ENCODE data around the gene MT1B.

MT1B gene

GRCh38 chr16:56651586-56651985 is at the start of gene MT1B:
Gene MT1B, plus strand, starts transcription at chr16:56651886. Its CDS starts 68 bp downstream, at chr16:56651954.
- DNase-seq = no peak

GRCh38 chr16:56603589-56603988 is 48.1 kb upstream of the MT1B start:
- peak; percentile 49 for DNase-seq

GRCh38 chr16:56604966-56605365 is 46.7 kb upstream of the MT1B start:
- DNase-seq = no peak

- DNase-seq = no peak
Measured at GRCh38 chr16:56605475-56605874, 46.2 kb upstream of the MT1B start.

- DNase-seq = peak; percentile 84
Measured at GRCh38 chr16:56606071-56606475, 45.6 kb upstream of the MT1B start.

- DNase-seq = no peak
Measured at GRCh38 chr16:56606476-56607108, 45.1 kb upstream of the MT1B start.

- peak; percentile 99 for DNase-seq
Measured at GRCh38 chr16:56607109-56607618, 44.5 kb upstream of the MT1B start.

GRCh38 chr16:56607675-56608042 is 44.0 kb upstream of the MT1B start:
- DNase-seq = no peak

GRCh38 chr16:56608043-56608875 is 43.4 kb upstream of the MT1B start, which contains the start of gene MT2A:
Gene MT2A, plus strand, starts transcription at chr16:56608584. Its CDS starts 72 bp downstream, at chr16:56608656.
- DNase-seq = peak; percentile 97

GRCh38 chr16:56608876-56609462 is 42.7 kb upstream of the MT1B start:
- DNase-seq = peak; percentile 11

- DNase-seq = peak; percentile 81
Measured at GRCh38 chr16:56609463-56609921, 42.2 kb upstream of the MT1B start.

- peak; percentile 63 for DNase-seq
Measured at GRCh38 chr16:56610017-56610608, 41.6 kb upstream of the MT1B start.

- DNase-seq = peak; percentile 26
Measured at GRCh38 chr16:56610609-56611111, 41.0 kb upstream of the MT1B start.

- DNase-seq = no peak
Measured at GRCh38 chr16:56611281-56611833, 40.3 kb upstream of the MT1B start.

GRCh38 chr16:56613706-56614105 is 38.0 kb upstream of the MT1B start:
- no peak for DNase-seq

GRCh38 chr16:56614549-56614991 is 37.1 kb upstream of the MT1B start:
- peak; percentile 87 for DNase-seq

- DNase-seq = peak; percentile 59
Measured at GRCh38 chr16:56615353-56615752, 36.3 kb upstream of the MT1B start.

- no peak for DNase-seq
Measured at GRCh38 chr16:56616608-56617211, 35.0 kb upstream of the MT1B start.

- DNase-seq = peak; percentile 60
Measured at GRCh38 chr16:56617212-56618085, 34.2 kb upstream of the MT1B start.

GRCh38 chr16:56618138-56618537 is 33.5 kb upstream of the MT1B start:
- DNase-seq = no peak

GRCh38 chr16:56620339-56620897 is 31.3 kb upstream of the MT1B start:
- no peak for DNase-seq
